GM12878 (cell line): ENCODE measurements around the gene DOCK2. TPM values are rescaled to one million over a fixed set of nuclear protein-coding genes. Genes with fewer than 3 reads are reported as not detected.
A peak's percentile ranks its signal among the peaks of the same experiment; 100 is the strongest.

Source experiments
- ASH2L ChIP-seq: fragments of 300-600, 200-600 bp; sonication (generic); IDR thresholded peaks from 2 replicates; pipeline ENCODE4 v1.6.1; 2017; ENCODE audit warnings: low read depth, mild to moderate bottlenecking, borderline replicate concordance
- ATF7 ChIP-seq: fragments of 450-650 bp; IDR thresholded peaks from 2 replicates; pipeline ENCODE4 v1.6.1; 2016; ENCODE audit warnings: low read depth, mild to moderate bottlenecking
- BACH1 ChIP-seq: fragments of 450-650 bp; IDR thresholded peaks from 2 replicates; pipeline ENCODE4 v1.6.1; 2017; ENCODE audit warnings: mild to moderate bottlenecking, borderline replicate concordance
- BCL3 ChIP-seq: IDR thresholded peaks from 2 replicates; pipeline ENCODE4 v1.6.1; 2011; ENCODE audit warnings: borderline replicate concordance, low read depth, mild to moderate bottlenecking, moderate library complexity, low read length; ENCODE audit not compliant: insufficient read depth, poor library complexity, severe bottlenecking
- CHD2 ChIP-seq: IDR thresholded peaks from 2 replicates; pipeline ENCODE4 v1.6.1; 2011; ENCODE audit warnings: low read depth, low read length, improper control_type of control experiment, borderline replicate concordance
- ETV6 ChIP-seq, 2 experiments: fragments of 450-650 bp in 1 of 2; IDR thresholded peaks in 1 of 2; conservative IDR thresholded peaks in 1 of 2; 2 replicates each; pipeline ENCODE4 v1.6.1; 2014; ENCODE audit warnings: antibody characterized with exemption in 1 of 2, borderline replicate concordance in 1 of 2, low read depth in 1 of 2, mild to moderate bottlenecking in 1 of 2, moderate library complexity in 1 of 2
- EZH2 ChIP-seq: IDR thresholded peaks from 2 replicates; pipeline ENCODE4 v1.6.1; 2012; ENCODE audit warnings: low read depth, mild to moderate bottlenecking, control low read depth, inconsistent platforms, low read length, borderline replicate concordance; ENCODE audit not compliant: control insufficient read depth
- LARP7 ChIP-seq: fragments of 450-650 bp; IDR thresholded peaks from 2 replicates; pipeline ENCODE4 v1.6.1; 2017; ENCODE audit warnings: mild to moderate bottlenecking
- MXI1 ChIP-seq: fragments of 150-350 bp; IDR thresholded peaks from 2 replicates; pipeline ENCODE4 v1.6.1; 2011; ENCODE audit warnings: low read depth, mild to moderate bottlenecking, inconsistent platforms, low read length, improper control_type of control experiment
- NFIC ChIP-seq: IDR thresholded peaks from 2 replicates; pipeline ENCODE4 v1.6.1; 2012; ENCODE audit warnings: low read depth, mild to moderate bottlenecking, inconsistent platforms, low read length, moderate library complexity
- NFYA ChIP-seq: IDR thresholded peaks from 2 replicates; pipeline ENCODE4 v1.6.1; 2011; ENCODE audit warnings: low read depth, mild to moderate bottlenecking, low read length, improper control_type of control experiment, borderline replicate concordance
- NFYB ChIP-seq: IDR thresholded peaks from 2 replicates; pipeline ENCODE4 v1.6.1; 2011; ENCODE audit warnings: low read depth, mild to moderate bottlenecking, low read length, improper control_type of control experiment, moderate library complexity; ENCODE audit not compliant: insufficient read depth
- SMC3 ChIP-seq: IDR thresholded peaks from 2 replicates; pipeline ENCODE4 v1.6.1; 2011; ENCODE audit warnings: low read length, improper control_type of control experiment, borderline replicate concordance
- SUZ12 ChIP-seq: fragments of 200-600 bp; sonication (generic); IDR thresholded peaks from one replicate; pipeline ENCODE4 v1.6.1; 2018; ENCODE audit warnings: antibody characterized with exemption, mild to moderate bottlenecking; ENCODE audit not compliant: unreplicated experiment
- TBL1XR1 ChIP-seq: IDR thresholded peaks from 2 replicates; pipeline ENCODE4 v1.6.1; 2012; ENCODE audit warnings: low read depth, low read length, improper control_type of control experiment
- USF2 ChIP-seq: IDR thresholded peaks from 2 replicates; pipeline ENCODE4 v1.6.1; 2011; ENCODE audit warnings: low read depth, low read length, improper control_type of control experiment, borderline replicate concordance
- ZNF24 ChIP-seq: fragments of 450-650 bp; IDR thresholded peaks from 2 replicates; pipeline ENCODE4 v1.6.1; 2017; ENCODE audit warnings: antibody characterized with exemption, mild to moderate bottlenecking
- ZNF687 ChIP-seq: fragments of 450-650 bp; IDR thresholded peaks from 2 replicates; pipeline ENCODE4 v1.6.1; 2017; ENCODE audit warnings: mild to moderate bottlenecking, moderate library complexity
- ZSCAN29 ChIP-seq: fragments of 450-650 bp; IDR thresholded peaks from 2 replicates; pipeline ENCODE4 v1.6.1; 2017; ENCODE audit warnings: mild to moderate bottlenecking, moderate library complexity
- polyA plus RNA-seq, 11 experiments: library from polyadenylated mRNA; depleted of rRNA in 4 of 11; unstranded in 6 of 11; stranded (reverse) in 5 of 11; fragments of >200 nt; fragmentation: Nextera tagmentation in 4 of 11; fragmentation: Illumina TruSeq in 1 of 11; extraction: Ambion mirVana in 4 of 11; extraction: Trizol in 1 of 11; gene quantifications; 1 replicate in 1 of 11; 2 replicates in 10 of 11; pipeline versions ENCODE4 v1.2.1 to v1.2.3, GENCODE V29; 2011 to 2016; ENCODE audit warnings: inconsistent platforms in 2 of 11, missing spikeins in 2 of 11, low read depth in 1 of 11
- total RNA-seq, 4 experiments: library from RNA; depleted of rRNA in 3 of 4; stranded (reverse); fragments of >200 nt in 3 of 4; fragmentation: Illumina TruSeq in 1 of 4; extraction: Trizol in 1 of 4; gene quantifications; 2 replicates each; pipeline versions ENCODE4 v1.2.1 to v1.2.3, GENCODE V29; 2013 to 2021

The DOCK2 gene
- total and polyA plus RNA-seq, 10 of the 15 experiments (the other 5 are each of a cell fraction or from before 2014, with no cell fraction given) = 34.2 to 192 (median 118) TPM

- TF ChIP-seq USF2 (no peak), ZSCAN29 (no peak), BCL3 (no peak), NFIC (no peak; the same call in 1 of the 2 replicates), SMC3 (no peak), LARP7 (no peak), EZH2 (no peak), BACH1 (no peak), ETV6 (conservative IDR thresholded peaks at IDR 0.05 in 1 of 2, IDR thresholded peaks at IDR 0.05 in 1 of 2; ENCODE audit: borderline replicate concordance in 1 of 2, low read depth in 1 of 2) (no peak), SUZ12 (no peak), NFYB (no peak), NFYA (no peak), ZNF24 (no peak), CHD2 (no peak), ZNF687 (0 out of 2 replicates have a peak, but pooled peaks have one; percentile 1), TBL1XR1 (no peak), MXI1 (no peak), ATF7 (peak; percentile 57), ASH2L (no peak)
Measured at GRCh38 chr5:169705322-169705721, 68.2 kb downstream of the DOCK2 start (continued).
